IMR-90 (cell line): Measurements from ENCODE around the gene BEAN1. TPM values are rescaled to one million over a fixed set of nuclear protein-coding genes. Genes with fewer than 3 reads are reported as not detected.
A peak's percentile ranks its signal among the peaks of the same experiment; 100 is the strongest.

ENCODE experiments used
- ATAC-seq: fragments of 200-7000 bp; cut with Tn5 transposase; 2 replicates; pipeline ENCODE4 v1.9.1; 2020; ENCODE audit warnings: low read depth, mild to moderate bottlenecking, moderate library complexity
- BruUV-seq: library from RNA; stranded (reverse); fragments of 400-500 nt; replicated peaks from 2 replicates; lab custom pipeline; 2021; lab: Mats Ljungman, UMichigan
- CTCF ChIA-PET: fragments of 300-600 bp; formaldehyde crosslinking; extraction: SDS; loops from one replicate; lab custom pipeline; 2021; ENCODE audit warnings: antibody characterized with exemption; lab: Yijun Ruan, JAX
- POLR2A ChIA-PET: fragments of 300-600 bp; sonication (Branson Sonifier 250); formaldehyde crosslinking; loops from one replicate; lab custom pipeline; 2022; ENCODE audit warnings: antibody characterized with exemption; ENCODE audit not compliant: unreplicated experiment; lab: Charles Lee
- DNase-seq: peaks from one replicate; pipeline ENCODE4 v3.0.0; 2013
- H2AFZ ChIP-seq: replicated peaks from 2 replicates; pipeline ENCODE3; 2013; ENCODE audit warnings: low read length, mild to moderate bottlenecking; ENCODE audit not compliant: poor library complexity
- H2AK5ac ChIP-seq: 2 replicates; pipeline ENCODE4 v1.6.1; 2013; ENCODE audit warnings: low read depth, low read length, inconsistent platforms
- H2AK9ac ChIP-seq: replicated peaks from 2 replicates; pipeline ENCODE3; 2013; ENCODE audit warnings: mild to moderate bottlenecking, low read depth, low read length, moderate library complexity; ENCODE audit not compliant: poor library complexity
- H2BK120ac ChIP-seq: 2 replicates; pipeline ENCODE4 v1.6.1; 2013; ENCODE audit warnings: low read depth, low read length, inconsistent platforms
- H2BK15ac ChIP-seq: 3 replicates; pipeline ENCODE4 v1.6.1; 2013; ENCODE audit warnings: low read depth, low read length, inconsistent platforms
- H2BK20ac ChIP-seq: 2 replicates; pipeline ENCODE4 v1.6.1; 2013; ENCODE audit warnings: low read depth, mild to moderate bottlenecking, inconsistent platforms, low read length, moderate library complexity
- H2BK5ac ChIP-seq: 2 replicates; pipeline ENCODE4 v1.6.1; 2013; ENCODE audit warnings: mild to moderate bottlenecking, low read depth, low read length, inconsistent platforms; ENCODE audit not compliant: poor library complexity, severe bottlenecking
- H3K14ac ChIP-seq: replicated peaks from 2 replicates; pipeline ENCODE4 v1.6.1; 2013; ENCODE audit warnings: low read depth, low read length, inconsistent platforms
- H3K18ac ChIP-seq: 2 replicates; pipeline ENCODE4 v1.6.1; 2013; ENCODE audit warnings: low read depth, low read length, control low read depth
- H3K23ac ChIP-seq: 2 replicates; pipeline ENCODE4 v1.6.1; 2013; ENCODE audit warnings: low read depth, low read length, inconsistent platforms
- H3K27ac ChIP-seq: 2 replicates; pipeline ENCODE4 v1.5.1; 2013; ENCODE audit warnings: mild to moderate bottlenecking, control low read depth, low read length; ENCODE audit not compliant: insufficient read depth
- H3K27me3 ChIP-seq: 2 replicates; pipeline ENCODE4 v1.6.1; 2013; ENCODE audit warnings: low read length; ENCODE audit not compliant: control insufficient read depth, insufficient read depth
- H3K36me3 ChIP-seq: 2 replicates; pipeline ENCODE4 v1.6.1; 2013; ENCODE audit warnings: low read length, mixed read lengths; ENCODE audit not compliant: control insufficient read depth, insufficient read depth
- H3K4ac ChIP-seq: 2 replicates; pipeline ENCODE4 v1.6.1; 2013; ENCODE audit warnings: low read depth, low read length, inconsistent platforms
- H3K4me1 ChIP-seq: 2 replicates; pipeline ENCODE4 v1.6.1; 2013; ENCODE audit warnings: low read length, mixed read lengths; ENCODE audit not compliant: control insufficient read depth, insufficient read depth
- H3K4me2 ChIP-seq: 2 replicates; pipeline ENCODE4 v1.6.1; 2013; ENCODE audit warnings: low read depth, mild to moderate bottlenecking, control low read depth, low read length, moderate library complexity
- H3K4me3 ChIP-seq: 2 replicates; pipeline ENCODE4 v1.5.1; 2013; ENCODE audit warnings: low read depth, mild to moderate bottlenecking, control low read depth, low read length, moderate library complexity; ENCODE audit not compliant: insufficient read depth
- H3K56ac ChIP-seq: 2 replicates; pipeline ENCODE4 v1.6.1; 2013; ENCODE audit warnings: low read length, inconsistent platforms; ENCODE audit not compliant: insufficient read depth; ENCODE audit errors: extremely low read depth
- H3K79me1 ChIP-seq, 2 experiments: 2 replicates each; pipeline ENCODE4 v1.6.1; 2013; ENCODE audit warnings: low read length in 2 of 2, inconsistent platforms in 1 of 2, low read depth in 1 of 2
- H3K9ac ChIP-seq: 2 replicates; pipeline ENCODE4 v1.6.1; 2013; ENCODE audit warnings: low read depth, low read length, control low read depth
- H3K9me1 ChIP-seq: 2 replicates; pipeline ENCODE4 v1.6.1; 2013; ENCODE audit warnings: low read length, inconsistent platforms; ENCODE audit not compliant: insufficient read depth
- H3K9me3 ChIP-seq: 2 replicates; pipeline ENCODE4 v1.6.1; 2013; ENCODE audit warnings: low read length; ENCODE audit not compliant: control insufficient read depth, insufficient read depth
- H4K20me1 ChIP-seq: 2 replicates; pipeline ENCODE4 v1.6.1; 2013; ENCODE audit warnings: low read length, inconsistent platforms; ENCODE audit not compliant: insufficient read depth
- H4K5ac ChIP-seq: 2 replicates; pipeline ENCODE4 v1.6.1; 2013; ENCODE audit warnings: mild to moderate bottlenecking, low read depth, low read length, control low read depth
- H4K8ac ChIP-seq, 2 experiments: 2 replicates each; pipeline ENCODE4 v1.6.1; 2013; ENCODE audit warnings: low read depth in 2 of 2, low read length in 2 of 2, control low read depth in 1 of 2, inconsistent platforms in 1 of 2
- H4K91ac ChIP-seq: 2 replicates; pipeline ENCODE4 v1.6.1; 2013; ENCODE audit warnings: low read depth, low read length, inconsistent platforms; ENCODE audit not compliant: insufficient read depth
- CEBPB ChIP-seq: IDR thresholded peaks from 2 replicates; pipeline ENCODE4 v1.6.1; 2012; ENCODE audit warnings: low read depth, low read length, improper control_type of control experiment
- CTCF ChIP-seq: conservative IDR thresholded peaks from 2 replicates; pipeline ENCODE4 v1.5.1; 2012; ENCODE audit warnings: mild to moderate bottlenecking, low read depth, low read length, improper control_type of control experiment
- FOS ChIP-seq: fragments of 150-350 bp; IDR thresholded peaks from 2 replicates; pipeline ENCODE4 v1.6.1; 2016; ENCODE audit warnings: low read depth, low read length
- MAFK ChIP-seq: IDR thresholded peaks from 2 replicates; pipeline ENCODE4 v1.6.1; 2012; ENCODE audit warnings: low read depth, low read length, improper control_type of control experiment
- WGBS, 2 experiments: methylation state at CpG; one replicate each; pipeline versions ENCODE4 v1.1.5 to v1.1.7; 2013; ENCODE audit warnings: missing lambda C conversion rate in 2 of 2; ENCODE audit not compliant: insufficient read length in 1 of 2; ENCODE audit errors: extremely low coverage in 2 of 2; 5-methylcytosine and 5-hydroxymethylcytosine counted together
- dilution Hi-C: fragments of 300-500 bp; cut with HindIII; formaldehyde crosslinking; loops from one replicate; pipeline ENCODE4 v1.14.3; 2018; ENCODE audit warnings: low sequenced_read_pairs; ENCODE audit not compliant: unreplicated experiment
- in situ Hi-C: fragments of 300-500 bp; cut with MboI; formaldehyde crosslinking; loops from 3 replicates; pipeline ENCODE4 v1.14.3; 2019; ENCODE audit warnings: low sequenced_read_pairs, inconsistent platforms, mixed read lengths
- intact Hi-C: fragments of 100-400 bp; cut with micrococcal nuclease; formaldehyde crosslinking; loops from 2 replicates; pipeline ENCODE4 v1.10.0; 2022
- polyA plus RNA-seq, 3 experiments: library from polyadenylated mRNA; depleted of rRNA; stranded (reverse); fragments of >200 nt; gene quantifications; 2 replicates each; pipeline ENCODE4 v1.2.3, GENCODE V29; 2012; ENCODE audit warnings: low replicate concordance in 1 of 3
- total RNA-seq: library from RNA; depleted of rRNA; stranded (reverse); fragments of >200 nt; gene quantifications from 2 replicates; pipeline ENCODE4 v1.2.3, GENCODE V29; 2012
- TF ChIP-seq, protein P1 (sequence below): fragments of 150-350 bp; IDR thresholded peaks from 2 replicates; pipeline ENCODE4 v1.6.1; 2017; ENCODE audit warnings: mild to moderate bottlenecking, antibody characterized with exemption, low read length, low read depth

The BEAN1 gene
- total and polyA plus RNA-seq, 2 of the 4 experiments (the other 2 are of a cell fraction), result not detected

DNA sequence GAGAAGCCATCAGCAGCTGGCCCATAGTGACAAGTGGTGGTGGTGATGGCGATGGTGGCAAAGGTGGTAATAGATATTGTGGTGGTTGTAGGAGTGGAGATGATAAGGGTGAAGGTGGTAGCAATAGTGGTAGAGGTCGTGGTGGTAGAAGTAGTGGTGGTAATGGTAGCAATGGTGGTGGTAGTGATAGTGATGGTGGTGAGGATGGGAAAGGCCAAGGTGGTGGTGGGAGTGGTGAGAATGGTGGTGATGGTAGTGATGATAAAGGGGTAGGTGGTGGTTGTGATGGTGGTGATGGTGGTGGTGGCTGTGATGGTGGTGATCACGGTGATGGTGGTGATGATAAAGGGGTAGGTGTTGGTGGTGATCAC is 47.5 kb upstream of the BEAN1 start (continued):
- TF ChIP-seq MAFK (no peak), CEBPB (no peak), FOS (no peak)
- TF ChIP-seq, protein P1, sequence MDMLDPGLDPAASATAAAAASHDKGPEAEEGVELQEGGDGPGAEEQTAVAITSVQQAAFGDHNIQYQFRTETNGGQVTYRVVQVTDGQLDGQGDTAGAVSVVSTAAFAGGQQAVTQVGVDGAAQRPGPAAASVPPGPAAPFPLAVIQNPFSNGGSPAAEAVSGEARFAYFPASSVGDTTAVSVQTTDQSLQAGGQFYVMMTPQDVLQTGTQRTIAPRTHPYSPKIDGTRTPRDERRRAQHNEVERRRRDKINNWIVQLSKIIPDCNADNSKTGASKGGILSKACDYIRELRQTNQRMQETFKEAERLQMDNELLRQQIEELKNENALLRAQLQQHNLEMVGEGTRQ, result no peak

- CTCF ChIA-PET, result no interaction called here
These were observed 46.7 kb upstream of the BEAN1 start for GRCh38 chr16:66380421-66380820.

More at GRCh38 chr16:66380421-66380820, 46.7 kb upstream of the BEAN1 start:
- Histone ChIP-seq H2BK120ac (no peak overlapping the region), H2BK20ac (no peak overlapping the region), H3K4ac (no peak overlapping the region), H4K91ac (no peak overlapping the region), H3K79me1 (no peaks in the 10 kb centered on the region), H3K4me2 (no peak overlapping the region), H3K56ac (no peak overlapping the region), H3K9ac (no peak overlapping the region), H3K4me3 (no peak overlapping the region), H3K9me3 (no peaks in the 10 kb centered on the region), H3K27ac (no peak overlapping the region), H3K14ac (no peak overlapping the region), H3K9me1 (peaks cover 5% of the 10 kb centered on the region), H2AK5ac (0 out of 2 replicates have a peak overlapping the region, but pooled peaks have one; percentile 56), H2BK5ac (no peak overlapping the region), H3K4me1 (peaks cover 10% of the 10 kb centered on the region), H3K27me3 (peaks cover 8% of the 10 kb centered on the region; the same call in 1 of the 2 replicates), H2BK15ac (no peak overlapping the region), H3K23ac (no peak overlapping the region), H4K20me1 (no peaks in the 10 kb centered on the region), H4K8ac (no peak overlapping the region), H3K18ac (no peak overlapping the region), H3K36me3 (no peaks in the 10 kb centered on the region), H2AFZ (no peak overlapping the region), H4K5ac (no peak overlapping the region), H2AK9ac (no peak overlapping the region)
- no peak for ATAC-seq
- dilution Hi-C loops, result no loop called here
- WGBS, 2 experiments, result 48% methylated on average over 3 of the region's 3 CpGs; no CpG with 5 or more reads in 1 of the 2 experiments
- POLR2A ChIA-PET, result no interaction called here
- BruUV-seq, result no TSS peak
- no peak for DNase-seq
- in situ Hi-C loops, result no loop called here
- intact Hi-C loops, result no loop called here
- TF ChIP-seq, protein P1, result no peak
- TF ChIP-seq CTCF (no peak), CEBPB (no peak), FOS (no peak)
